Measurements from ENCODE around the gene KDM4B. TPM values are rescaled to one million over a fixed set of nuclear protein-coding genes. Genes with fewer than 3 reads are reported as not detected.

KDM4B gene
- total and polyA plus RNA-seq, 2 of the 8 experiments (the other 6 are each of a cell fraction or from before 2014, with no cell fraction given) = 12.0 to 31.9 TPM

GRCh38 chr19:5109560-5109959, 140.6 kb downstream of the KDM4B start (continued):
- TF ChIP-seq, protein P1, sequence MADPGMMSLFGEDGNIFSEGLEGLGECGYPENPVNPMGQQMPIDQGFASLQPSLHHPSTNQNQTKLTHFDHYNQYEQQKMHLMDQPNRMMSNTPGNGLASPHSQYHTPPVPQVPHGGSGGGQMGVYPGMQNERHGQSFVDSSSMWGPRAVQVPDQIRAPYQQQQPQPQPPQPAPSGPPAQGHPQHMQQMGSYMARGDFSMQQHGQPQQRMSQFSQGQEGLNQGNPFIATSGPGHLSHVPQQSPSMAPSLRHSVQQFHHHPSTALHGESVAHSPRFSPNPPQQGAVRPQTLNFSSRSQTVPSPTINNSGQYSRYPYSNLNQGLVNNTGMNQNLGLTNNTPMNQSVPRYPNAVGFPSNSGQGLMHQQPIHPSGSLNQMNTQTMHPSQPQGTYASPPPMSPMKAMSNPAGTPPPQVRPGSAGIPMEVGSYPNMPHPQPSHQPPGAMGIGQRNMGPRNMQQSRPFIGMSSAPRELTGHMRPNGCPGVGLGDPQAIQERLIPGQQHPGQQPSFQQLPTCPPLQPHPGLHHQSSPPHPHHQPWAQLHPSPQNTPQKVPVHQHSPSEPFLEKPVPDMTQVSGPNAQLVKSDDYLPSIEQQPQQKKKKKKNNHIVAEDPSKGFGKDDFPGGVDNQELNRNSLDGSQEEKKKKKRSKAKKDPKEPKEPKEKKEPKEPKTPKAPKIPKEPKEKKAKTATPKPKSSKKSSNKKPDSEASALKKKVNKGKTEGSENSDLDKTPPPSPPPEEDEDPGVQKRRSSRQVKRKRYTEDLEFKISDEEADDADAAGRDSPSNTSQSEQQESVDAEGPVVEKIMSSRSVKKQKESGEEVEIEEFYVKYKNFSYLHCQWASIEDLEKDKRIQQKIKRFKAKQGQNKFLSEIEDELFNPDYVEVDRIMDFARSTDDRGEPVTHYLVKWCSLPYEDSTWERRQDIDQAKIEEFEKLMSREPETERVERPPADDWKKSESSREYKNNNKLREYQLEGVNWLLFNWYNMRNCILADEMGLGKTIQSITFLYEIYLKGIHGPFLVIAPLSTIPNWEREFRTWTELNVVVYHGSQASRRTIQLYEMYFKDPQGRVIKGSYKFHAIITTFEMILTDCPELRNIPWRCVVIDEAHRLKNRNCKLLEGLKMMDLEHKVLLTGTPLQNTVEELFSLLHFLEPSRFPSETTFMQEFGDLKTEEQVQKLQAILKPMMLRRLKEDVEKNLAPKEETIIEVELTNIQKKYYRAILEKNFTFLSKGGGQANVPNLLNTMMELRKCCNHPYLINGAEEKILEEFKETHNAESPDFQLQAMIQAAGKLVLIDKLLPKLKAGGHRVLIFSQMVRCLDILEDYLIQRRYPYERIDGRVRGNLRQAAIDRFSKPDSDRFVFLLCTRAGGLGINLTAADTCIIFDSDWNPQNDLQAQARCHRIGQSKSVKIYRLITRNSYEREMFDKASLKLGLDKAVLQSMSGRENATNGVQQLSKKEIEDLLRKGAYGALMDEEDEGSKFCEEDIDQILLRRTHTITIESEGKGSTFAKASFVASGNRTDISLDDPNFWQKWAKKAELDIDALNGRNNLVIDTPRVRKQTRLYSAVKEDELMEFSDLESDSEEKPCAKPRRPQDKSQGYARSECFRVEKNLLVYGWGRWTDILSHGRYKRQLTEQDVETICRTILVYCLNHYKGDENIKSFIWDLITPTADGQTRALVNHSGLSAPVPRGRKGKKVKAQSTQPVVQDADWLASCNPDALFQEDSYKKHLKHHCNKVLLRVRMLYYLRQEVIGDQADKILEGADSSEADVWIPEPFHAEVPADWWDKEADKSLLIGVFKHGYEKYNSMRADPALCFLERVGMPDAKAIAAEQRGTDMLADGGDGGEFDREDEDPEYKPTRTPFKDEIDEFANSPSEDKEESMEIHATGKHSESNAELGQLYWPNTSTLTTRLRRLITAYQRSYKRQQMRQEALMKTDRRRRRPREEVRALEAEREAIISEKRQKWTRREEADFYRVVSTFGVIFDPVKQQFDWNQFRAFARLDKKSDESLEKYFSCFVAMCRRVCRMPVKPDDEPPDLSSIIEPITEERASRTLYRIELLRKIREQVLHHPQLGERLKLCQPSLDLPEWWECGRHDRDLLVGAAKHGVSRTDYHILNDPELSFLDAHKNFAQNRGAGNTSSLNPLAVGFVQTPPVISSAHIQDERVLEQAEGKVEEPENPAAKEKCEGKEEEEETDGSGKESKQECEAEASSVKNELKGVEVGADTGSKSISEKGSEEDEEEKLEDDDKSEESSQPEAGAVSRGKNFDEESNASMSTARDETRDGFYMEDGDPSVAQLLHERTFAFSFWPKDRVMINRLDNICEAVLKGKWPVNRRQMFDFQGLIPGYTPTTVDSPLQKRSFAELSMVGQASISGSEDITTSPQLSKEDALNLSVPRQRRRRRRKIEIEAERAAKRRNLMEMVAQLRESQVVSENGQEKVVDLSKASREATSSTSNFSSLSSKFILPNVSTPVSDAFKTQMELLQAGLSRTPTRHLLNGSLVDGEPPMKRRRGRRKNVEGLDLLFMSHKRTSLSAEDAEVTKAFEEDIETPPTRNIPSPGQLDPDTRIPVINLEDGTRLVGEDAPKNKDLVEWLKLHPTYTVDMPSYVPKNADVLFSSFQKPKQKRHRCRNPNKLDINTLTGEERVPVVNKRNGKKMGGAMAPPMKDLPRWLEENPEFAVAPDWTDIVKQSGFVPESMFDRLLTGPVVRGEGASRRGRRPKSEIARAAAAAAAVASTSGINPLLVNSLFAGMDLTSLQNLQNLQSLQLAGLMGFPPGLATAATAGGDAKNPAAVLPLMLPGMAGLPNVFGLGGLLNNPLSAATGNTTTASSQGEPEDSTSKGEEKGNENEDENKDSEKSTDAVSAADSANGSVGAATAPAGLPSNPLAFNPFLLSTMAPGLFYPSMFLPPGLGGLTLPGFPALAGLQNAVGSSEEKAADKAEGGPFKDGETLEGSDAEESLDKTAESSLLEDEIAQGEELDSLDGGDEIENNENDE (IDR thresholded peaks at IDR 0.05; ENCODE audit: insufficient replicate concordance, low read length) = no peak
- peak; percentile 41; the same call in 1 of the 2 replicates for TF ChIP-seq TEAD4 (IDR thresholded peaks at IDR 0.05; ENCODE audit: low read depth, low read length)
- no peak for TF ChIP-seq MAFK (IDR thresholded peaks at IDR 0.05; ENCODE audit: low read depth, low read length)
- peak; percentile 76; the same call in 1 of the 2 replicates for TF ChIP-seq GABPA (IDR thresholded peaks at IDR 0.05; ENCODE audit: borderline replicate concordance, insufficient read depth, low read length)
